Uterus (tissue), 2 donors: ENCODE measurements around the gene CNFN.

Experiments used
- POLR2A ChIP-seq, 2 donors: fragments of 450-650 bp; IDR thresholded peaks; one replicate each; pipeline ENCODE4 v1.6.1; 2016; ENCODE audit warnings: antibody characterized with exemption in 2 of 2, mild to moderate bottlenecking in 1 of 2, moderate library complexity in 1 of 2
- TF ChIP-seq, protein P1 (sequence below), 4 experiments: fragments of 200-600 bp in 2 of 4; fragments of 450-650 bp in 2 of 4; sonication (generic) in 2 of 4; IDR thresholded peaks; one replicate each; pipeline ENCODE4 v1.5.1; 2016 to 2019; ENCODE audit warnings: antibody characterized with exemption in 4 of 4, mild to moderate bottlenecking in 2 of 4, moderate library complexity in 1 of 4

- TF ChIP-seq, protein P1, sequence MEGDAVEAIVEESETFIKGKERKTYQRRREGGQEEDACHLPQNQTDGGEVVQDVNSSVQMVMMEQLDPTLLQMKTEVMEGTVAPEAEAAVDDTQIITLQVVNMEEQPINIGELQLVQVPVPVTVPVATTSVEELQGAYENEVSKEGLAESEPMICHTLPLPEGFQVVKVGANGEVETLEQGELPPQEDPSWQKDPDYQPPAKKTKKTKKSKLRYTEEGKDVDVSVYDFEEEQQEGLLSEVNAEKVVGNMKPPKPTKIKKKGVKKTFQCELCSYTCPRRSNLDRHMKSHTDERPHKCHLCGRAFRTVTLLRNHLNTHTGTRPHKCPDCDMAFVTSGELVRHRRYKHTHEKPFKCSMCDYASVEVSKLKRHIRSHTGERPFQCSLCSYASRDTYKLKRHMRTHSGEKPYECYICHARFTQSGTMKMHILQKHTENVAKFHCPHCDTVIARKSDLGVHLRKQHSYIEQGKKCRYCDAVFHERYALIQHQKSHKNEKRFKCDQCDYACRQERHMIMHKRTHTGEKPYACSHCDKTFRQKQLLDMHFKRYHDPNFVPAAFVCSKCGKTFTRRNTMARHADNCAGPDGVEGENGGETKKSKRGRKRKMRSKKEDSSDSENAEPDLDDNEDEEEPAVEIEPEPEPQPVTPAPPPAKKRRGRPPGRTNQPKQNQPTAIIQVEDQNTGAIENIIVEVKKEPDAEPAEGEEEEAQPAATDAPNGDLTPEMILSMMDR (IDR thresholded peaks at IDR 0.05), result no peak
- TF ChIP-seq POLR2A (IDR thresholded peaks at IDR 0.05), result no peak
These were observed 17.7 kb upstream of the CNFN start for GRCh38 chr19:42407816-42408175.
